HG02623 (cell line): ENCODE measurements around the gene CBS.
"Not testable (repeated sequence)": the region's sequence is repeated elsewhere in the genome, so short reads cannot be mapped to it uniquely, and the experiment has no call there.

Source experiments
- ATAC-seq: cut with Tn5 transposase; IDR thresholded peaks from one replicate; pipeline ENCODE4 v1.9.1; 2021; ENCODE audit warnings: moderate library complexity; ENCODE audit not compliant: unreplicated experiment

Gene CBS

GRCh38 chr21:43069682-43070081, 6.0 kb downstream of the CBS start:
- not testable (repeated sequence) for ATAC-seq

DNA sequence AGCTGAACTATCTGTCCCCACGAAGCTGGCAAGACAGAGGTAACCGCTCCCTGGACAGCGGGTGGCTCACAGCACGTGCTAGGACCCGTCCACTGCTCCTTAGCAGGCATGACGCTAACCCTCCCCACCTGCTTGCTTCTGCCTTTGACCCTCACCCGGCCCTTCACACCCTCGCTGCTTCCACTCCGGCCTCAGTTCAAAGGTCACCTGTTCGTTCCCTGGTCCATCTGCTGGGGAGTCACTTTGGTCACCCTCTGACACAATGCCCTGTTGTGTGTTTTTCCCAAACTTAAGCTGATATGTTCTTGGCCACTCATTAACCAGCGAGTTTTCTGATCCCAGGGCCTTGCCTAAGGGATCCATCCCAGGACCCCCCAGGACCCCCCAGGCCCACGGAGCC, 7.6 kb downstream of the CBS start:
- not testable (repeated sequence) for ATAC-seq

DNA sequence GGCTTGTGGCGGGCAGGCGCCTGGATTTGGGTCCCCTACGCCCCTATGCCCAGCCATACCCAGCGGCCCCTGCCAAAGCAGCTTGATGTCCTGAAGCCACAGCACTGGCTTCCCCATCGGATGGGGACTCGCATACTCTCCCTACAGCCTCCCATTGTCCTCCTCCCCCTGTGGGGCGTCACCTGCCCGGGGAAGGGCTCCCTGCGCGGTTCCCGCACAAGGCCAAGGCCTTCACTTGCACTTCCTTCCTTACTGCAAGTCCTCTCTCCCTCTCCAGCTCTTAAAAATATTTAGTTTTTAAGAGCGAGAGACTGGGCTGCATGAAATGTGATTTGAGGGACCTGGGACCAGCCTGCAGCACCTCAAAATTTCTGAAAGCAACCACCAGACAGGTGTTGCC, 8.9 kb downstream of the CBS start:
- ATAC-seq, result not testable (repeated sequence)

DNA sequence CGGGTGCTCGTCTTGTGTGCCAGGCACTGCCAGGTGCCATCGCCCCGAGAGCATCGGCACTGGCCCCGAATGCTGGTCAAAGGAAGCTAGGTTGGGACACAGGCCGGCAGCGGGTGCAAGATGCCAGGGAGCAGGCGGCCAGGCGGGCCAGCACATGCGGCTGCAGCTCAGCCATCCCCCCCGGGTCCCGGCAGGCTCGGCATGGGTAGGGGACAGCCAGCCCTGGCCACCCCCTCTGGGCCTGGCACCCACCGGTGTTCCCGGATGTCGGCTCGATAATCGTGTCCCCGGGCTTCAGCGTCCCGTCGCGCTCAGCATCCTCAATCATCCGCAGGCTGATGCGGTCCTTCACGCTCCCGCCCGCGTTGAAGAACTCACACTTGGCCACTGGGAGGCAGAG, 9.6 kb downstream of the CBS start:
- not testable (repeated sequence) for ATAC-seq

DNA sequence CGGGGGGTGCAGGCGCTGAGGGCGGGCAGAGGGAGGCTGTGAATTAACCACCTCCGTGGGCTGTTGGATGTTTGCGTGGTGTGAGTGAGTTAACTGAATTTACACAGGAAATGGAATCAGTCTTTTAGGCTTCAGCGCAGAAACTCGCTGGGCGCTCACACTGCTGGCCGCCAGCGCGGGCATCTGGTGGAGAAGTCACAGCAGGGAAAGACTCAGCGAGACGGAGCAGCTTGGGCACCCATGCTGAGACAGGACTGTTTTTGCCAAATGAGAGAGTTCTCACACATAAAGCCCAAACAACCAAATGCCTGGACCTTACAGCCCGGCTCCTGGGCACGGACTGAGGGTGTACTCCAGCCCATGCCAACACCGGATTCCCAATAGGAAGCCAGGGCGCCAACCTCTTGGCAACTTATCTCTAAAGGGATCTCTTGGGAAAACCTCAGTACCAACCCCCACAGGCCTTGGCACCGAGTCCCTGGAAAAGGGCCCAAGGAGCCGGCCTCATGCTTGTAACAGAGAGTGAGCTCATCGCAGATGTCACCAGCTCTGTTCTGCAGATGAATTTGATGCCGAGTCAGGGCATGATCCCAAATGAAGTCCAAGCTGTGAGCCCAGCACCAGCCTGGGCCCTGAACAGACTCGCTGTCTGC, 11.2 kb downstream of the CBS start:
- ATAC-seq, result not testable (repeated sequence)

DNA sequence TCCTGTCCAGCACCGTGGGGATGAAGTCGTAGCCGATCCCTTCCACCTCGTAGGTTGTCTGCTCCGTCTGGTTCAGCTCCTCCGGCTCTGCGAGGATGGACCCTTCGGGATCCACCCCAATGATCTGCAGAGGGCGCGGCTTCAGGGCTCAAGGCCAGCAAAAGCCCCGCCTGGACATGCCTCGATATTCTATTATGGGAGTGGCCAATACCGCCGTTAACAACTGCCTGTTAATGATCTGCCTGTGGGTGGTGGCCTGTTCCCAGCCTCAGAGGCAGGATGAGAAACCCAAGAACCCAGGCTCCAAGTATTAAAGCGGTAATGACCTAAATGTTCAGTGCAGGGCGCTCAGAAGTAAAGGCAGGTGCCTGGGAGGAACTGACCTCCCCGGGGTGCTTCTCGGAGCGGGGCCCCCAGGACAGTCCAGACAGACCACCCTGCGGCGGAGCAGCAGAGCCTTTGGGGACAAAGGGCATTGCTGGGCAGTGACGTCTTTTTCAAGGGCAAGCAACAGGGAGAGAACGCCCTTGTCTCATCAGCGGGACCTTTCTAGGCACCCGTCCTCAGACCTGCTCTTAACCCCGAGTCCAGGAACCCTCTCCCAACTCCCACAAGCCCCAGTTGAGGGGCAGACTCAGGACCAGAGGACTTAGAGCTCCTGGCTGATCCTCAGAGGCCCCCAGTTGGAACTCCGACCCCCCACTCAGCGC, 12.5 kb downstream of the CBS start:
- ATAC-seq, result not testable (repeated sequence)

GRCh38 chr21:43053112-43053511, 22.5 kb downstream of the CBS start:
- not testable (repeated sequence) for ATAC-seq

- not testable (repeated sequence) for ATAC-seq
Observed at GRCh38 chr21:43045876-43046821, 29.5 kb downstream of the CBS start.

DNA sequence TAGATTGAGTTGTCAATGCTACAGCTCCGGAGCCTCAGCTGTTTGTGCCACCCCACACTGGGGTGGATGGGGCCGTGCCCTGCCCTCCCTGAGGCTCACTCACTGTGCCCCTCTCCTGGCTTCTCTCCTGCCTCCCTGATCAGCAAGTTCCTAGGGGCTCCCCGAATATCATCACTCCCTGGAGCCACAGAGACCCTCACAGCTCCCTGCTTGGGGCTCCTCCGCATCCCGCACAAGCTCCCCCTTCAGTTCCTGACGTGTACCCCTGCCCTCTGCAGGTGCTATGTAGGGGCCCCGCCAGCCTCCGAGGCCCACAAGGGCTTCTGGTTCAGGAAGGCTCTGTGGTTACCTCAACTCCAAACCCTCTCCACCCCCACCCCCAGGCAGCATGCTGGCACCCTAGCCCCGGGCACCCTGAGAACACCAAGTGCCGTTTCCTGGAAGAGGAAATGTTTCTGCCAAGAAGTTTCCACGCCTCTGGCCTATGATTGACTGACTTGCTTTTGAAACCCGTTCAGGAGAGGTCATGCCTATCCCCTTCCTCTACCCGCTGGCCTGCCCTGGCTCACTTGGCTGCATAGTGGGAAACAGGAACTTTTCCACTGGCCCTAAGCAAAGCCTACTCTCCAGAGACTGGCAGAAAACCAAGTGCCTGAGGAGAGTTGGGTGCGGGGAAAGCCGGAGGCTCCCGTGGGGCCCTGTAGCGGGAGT, 30.3 kb downstream of the CBS start:
- ATAC-seq, result not testable (repeated sequence)

DNA sequence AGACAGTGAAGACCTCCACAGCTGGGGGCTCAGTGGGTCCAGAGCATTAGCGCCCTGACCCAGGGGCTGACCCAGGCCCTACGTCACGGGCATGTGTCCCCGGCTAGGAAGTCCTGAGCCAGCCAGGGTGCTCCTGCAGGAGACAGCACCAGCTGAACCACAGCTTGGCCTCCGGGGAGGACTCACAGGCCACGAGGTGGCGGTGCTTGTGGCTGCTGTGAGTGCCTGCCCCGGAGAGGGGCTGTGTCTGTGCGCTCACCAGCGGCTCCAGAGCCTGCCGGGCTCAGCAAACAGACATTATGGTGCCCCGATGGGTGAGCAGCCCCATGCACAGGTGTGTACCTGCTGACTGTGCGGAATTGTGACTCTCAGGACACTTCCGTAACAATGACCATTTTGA, 31.1 kb downstream of the CBS start:
- ATAC-seq, result not testable (repeated sequence)

- ATAC-seq, result not testable (repeated sequence)
Observed at GRCh38 chr21:43043291-43043690, 32.3 kb downstream of the CBS start.

DNA sequence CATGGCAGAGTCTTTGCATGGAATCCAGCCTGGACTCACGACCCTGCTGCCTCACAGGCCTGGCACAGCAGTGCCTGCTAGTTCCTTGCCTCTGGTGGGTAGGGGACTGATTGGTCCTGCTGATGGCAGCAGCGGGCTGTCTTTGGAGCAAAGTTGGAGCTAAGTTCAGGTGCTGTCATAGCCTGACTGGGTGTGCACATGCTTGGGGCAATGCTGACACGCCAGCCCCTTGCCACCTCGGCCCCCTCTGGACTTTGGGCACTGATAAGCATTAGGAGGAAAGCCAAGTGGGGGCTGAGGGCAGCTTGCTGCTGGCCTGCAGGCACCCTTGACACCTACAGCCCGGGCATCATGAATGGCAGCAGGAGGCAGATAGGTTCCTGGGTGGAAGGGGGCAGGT, 33.5 kb downstream of the CBS start:
- not testable (repeated sequence) for ATAC-seq

DNA sequence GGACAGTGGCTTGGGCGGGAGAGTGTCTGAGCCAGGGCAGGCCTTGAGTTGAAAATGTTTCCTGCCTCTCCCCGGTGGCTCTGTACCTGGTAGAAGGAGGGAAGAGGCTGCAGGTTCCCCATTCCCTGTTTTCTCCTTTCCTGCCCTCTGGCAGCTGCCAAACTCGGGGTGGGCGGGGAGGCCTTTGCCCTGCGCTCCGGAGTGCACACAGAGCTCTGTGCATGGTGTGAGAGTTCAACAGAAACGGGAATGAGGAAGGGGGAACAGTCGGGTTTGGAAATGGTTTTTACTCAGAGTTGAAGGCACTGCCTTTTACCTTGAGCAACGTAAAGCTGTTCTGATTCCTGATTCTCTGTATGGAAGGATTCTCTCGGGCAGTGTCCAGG, 37.0 kb downstream of the CBS start:
- ATAC-seq, result not testable (repeated sequence)

DNA sequence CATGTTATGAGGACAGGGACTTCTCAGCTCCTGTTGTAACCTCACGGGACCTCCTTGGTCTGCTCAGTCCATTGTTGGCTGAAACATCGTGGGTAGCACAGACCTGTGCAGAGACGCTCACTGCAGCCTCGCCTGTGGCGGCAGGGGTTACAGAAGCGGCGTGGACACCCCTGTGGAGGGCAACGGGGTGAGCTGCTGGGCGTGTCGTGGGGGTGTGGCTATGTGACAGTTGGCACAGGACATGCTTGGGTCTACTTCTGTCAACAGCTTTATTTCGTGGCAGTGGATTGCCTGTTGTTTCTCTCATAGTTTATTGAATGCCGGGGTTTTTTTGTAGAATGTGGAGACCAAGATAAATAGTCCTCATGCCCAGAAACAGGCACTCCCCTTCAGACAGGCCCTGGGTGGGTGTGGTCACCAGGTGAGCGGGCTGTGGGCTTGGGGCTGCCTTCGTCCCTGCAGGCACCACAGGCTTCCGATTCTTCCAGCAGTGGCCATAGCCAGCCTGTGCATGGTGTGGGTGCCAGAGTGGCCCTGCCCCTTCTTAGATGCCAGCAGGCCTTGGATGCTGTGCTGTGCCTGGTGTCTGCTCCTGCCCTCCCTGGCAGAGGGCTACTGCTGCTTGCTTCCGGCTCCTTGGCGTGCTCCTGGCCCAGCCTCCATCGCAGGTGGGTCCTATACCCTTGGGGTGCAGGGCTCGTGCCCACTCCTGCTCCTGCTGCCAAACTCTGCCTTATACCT, 37.5 kb downstream of the CBS start:
- not testable (repeated sequence) for ATAC-seq

DNA sequence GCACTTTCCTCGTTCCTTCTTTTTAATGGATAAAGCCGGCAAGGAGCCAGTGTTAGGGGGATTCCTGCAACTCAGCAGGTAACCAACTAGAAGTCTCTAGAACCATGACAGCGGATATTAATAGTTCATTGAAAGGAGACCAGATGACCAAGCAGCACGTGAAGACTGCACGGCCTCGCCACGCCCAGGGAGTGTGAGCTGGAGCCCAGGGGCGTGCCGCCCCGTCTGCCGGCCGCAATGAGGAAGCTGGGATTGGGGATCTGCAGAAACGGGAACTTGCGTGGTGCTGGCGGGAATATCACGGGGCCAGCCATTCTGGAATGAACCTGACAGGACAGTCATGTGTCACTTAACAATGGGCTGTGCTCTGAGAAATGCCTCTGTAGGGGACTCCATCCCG, 38.7 kb downstream of the CBS start:
- not testable (repeated sequence) for ATAC-seq

GRCh38 chr21:43034826-43035225, 40.8 kb downstream of the CBS start:
- ATAC-seq, result no peak

- ATAC-seq, result no peak
Observed at GRCh38 chr21:43034101-43034500, 41.5 kb downstream of the CBS start.

- ATAC-seq, result no peak
Observed at GRCh38 chr21:43031121-43031619, 44.5 kb downstream of the CBS start.

DNA sequence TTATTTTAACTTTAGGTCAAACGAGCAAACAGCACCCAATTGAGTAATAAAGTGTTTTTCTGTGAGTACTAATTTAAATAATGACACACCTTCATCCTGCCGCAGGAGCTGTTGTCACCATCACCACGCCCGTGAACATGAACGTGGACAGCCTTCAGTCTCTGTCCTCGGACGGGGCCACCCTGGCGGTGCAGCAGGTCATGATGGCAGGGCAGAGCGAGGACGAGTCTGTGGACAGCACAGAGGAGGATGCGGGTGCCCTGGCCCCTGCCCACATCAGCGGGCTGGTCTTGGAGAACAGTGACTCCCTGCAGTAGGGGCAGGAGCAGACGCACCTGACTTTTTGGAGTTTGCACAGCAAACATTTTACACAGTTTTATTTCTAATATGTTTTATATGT, 45.9 kb downstream of the CBS start:
- ATAC-seq, result no peak
